Chondrocyte (in vitro differentiated cells): ENCODE data around the gene CDHR4. TPM values are rescaled to one million over a fixed set of nuclear protein-coding genes. Genes with fewer than 3 reads are reported as not detected.

Experiments
- DNase-seq: peaks from one replicate; pipeline ENCODE4 v3.0.0; 2021; ENCODE audit warnings: mixed read lengths, low spot score
- H3K27ac Mint-ChIP-seq: one replicate; pipeline ENCODE4 v1.8.0; 2021; ENCODE audit warnings: mild to moderate bottlenecking, moderate library complexity, mixed read lengths; ENCODE audit not compliant: unreplicated experiment
- H3K27me3 Mint-ChIP-seq: 2 replicates; pipeline ENCODE4 v1.8.0; 2021; ENCODE audit warnings: low read depth, mixed read lengths
- H3K36me3 Mint-ChIP-seq: 2 replicates; pipeline ENCODE4 v1.8.0; 2021; ENCODE audit warnings: low read depth, mixed read lengths
- H3K4me1 Mint-ChIP-seq: 2 replicates; pipeline ENCODE4 v1.8.0; 2021; ENCODE audit warnings: low read depth, mild to moderate bottlenecking, mixed read lengths
- H3K4me3 Mint-ChIP-seq: one replicate; pipeline ENCODE4 v1.8.0; 2021; ENCODE audit warnings: mild to moderate bottlenecking, moderate library complexity, mixed read lengths; ENCODE audit not compliant: unreplicated experiment
- H3K9me3 Mint-ChIP-seq: 2 replicates; pipeline ENCODE4 v1.8.0; 2021; ENCODE audit warnings: low read depth, mixed read lengths
- CTCF ChIP-seq: fragments of 200-600 bp; sonication (generic); IDR thresholded peaks from 2 replicates; pipeline ENCODE4 v1.5.0; 2021; ENCODE audit warnings: antibody characterized with exemption, mild to moderate bottlenecking, moderate library complexity
- total RNA-seq: library from RNA; stranded (reverse); gene quantifications from 3 replicates; pipeline ENCODE4 v1.2.1, GENCODE V29; 2021

The CDHR4 gene
- total RNA-seq, 1 donor from 2014 or later: not detected

GRCh38 chr3:49761661-49762060, 38.0 kb downstream of the CDHR4 start:
- H3K36me3 Mint-ChIP-seq: no peaks in the 10 kb centered on the region
- no peak for DNase-seq
- no peaks in the 10 kb centered on the region for H3K9me3 Mint-ChIP-seq
- H3K27ac Mint-ChIP-seq: no peak overlapping the region
- H3K4me1 Mint-ChIP-seq: peaks cover 10% of the 10 kb centered on the region
- no peak for TF ChIP-seq CTCF
- no peaks in the 10 kb centered on the region for H3K27me3 Mint-ChIP-seq
- no peak overlapping the region for H3K4me3 Mint-ChIP-seq

- no peak for DNase-seq
- H3K4me3 Mint-ChIP-seq: no peak overlapping the region
- no peak overlapping the region for H3K27ac Mint-ChIP-seq
- no peak for TF ChIP-seq CTCF
- H3K27me3 Mint-ChIP-seq: no peaks in the 10 kb centered on the region
- H3K9me3 Mint-ChIP-seq: no peaks in the 10 kb centered on the region
- no peaks in the 10 kb centered on the region for H3K36me3 Mint-ChIP-seq
- H3K4me1 Mint-ChIP-seq: peaks cover 23% of the 10 kb centered on the region
These were observed 40.4 kb downstream of the CDHR4 start for GRCh38 chr3:49759226-49759625.

GRCh38 chr3:49757197-49757596, 42.5 kb downstream of the CDHR4 start:
- Mint-ChIP-seq H3K9me3 (no peaks in the 10 kb centered on the region), H3K4me3 (no peak overlapping the region), H3K36me3 (peaks cover 2% of the 10 kb centered on the region), H3K27ac (no peak overlapping the region), H3K4me1 (peaks cover 29% of the 10 kb centered on the region), H3K27me3 (no peaks in the 10 kb centered on the region)
- TF ChIP-seq CTCF: no peak
- DNase-seq: no peak

GRCh38 chr3:49756036-49756435, 43.6 kb downstream of the CDHR4 start:
- peaks cover 35% of the 10 kb centered on the region for H3K4me1 Mint-ChIP-seq
- no peak for DNase-seq

GRCh38 chr3:49754536-49754935, 45.1 kb downstream of the CDHR4 start:
- no peak overlapping the region for H3K27ac Mint-ChIP-seq
- no peak for TF ChIP-seq CTCF
- peaks cover 4% of the 10 kb centered on the region for H3K36me3 Mint-ChIP-seq

More at GRCh38 chr3:49756036-49756435, 43.6 kb downstream of the CDHR4 start:
- no peaks in the 10 kb centered on the region for H3K27me3 Mint-ChIP-seq
- no peak overlapping the region for H3K4me3 Mint-ChIP-seq
- H3K27ac Mint-ChIP-seq: peak overlapping the region; percentile 43
- H3K9me3 Mint-ChIP-seq: no peaks in the 10 kb centered on the region
- no peak for TF ChIP-seq CTCF
- H3K36me3 Mint-ChIP-seq: peaks cover 2% of the 10 kb centered on the region

More at GRCh38 chr3:49754536-49754935, 45.1 kb downstream of the CDHR4 start:
- no peak for DNase-seq
- Mint-ChIP-seq H3K4me1 (peaks cover 35% of the 10 kb centered on the region), H3K9me3 (no peaks in the 10 kb centered on the region), H3K4me3 (no peak overlapping the region), H3K27me3 (no peaks in the 10 kb centered on the region)
